Sigmoid colon (tissue), 4 donors: ENCODE data around the gene ANGEL2.

Source experiments
- CTCF ChIP-seq, 4 experiments: fragments of 450-650 bp in 3 of 4; fragments of 200-600 bp in 1 of 4; IDR thresholded peaks; one replicate each; pipeline ENCODE4 v1.5.1; 2016 to 2019; ENCODE audit warnings: antibody characterized with exemption in 4 of 4, mild to moderate bottlenecking in 3 of 4, moderate library complexity in 2 of 4
- POLR2A ChIP-seq, 2 donors: fragments of 450-650 bp; IDR thresholded peaks; one replicate each; pipeline ENCODE4 v1.6.1; 2016; ENCODE audit warnings: antibody characterized with exemption in 2 of 2, mild to moderate bottlenecking in 2 of 2, moderate library complexity in 2 of 2
- POLR2AphosphoS5 ChIP-seq, 4 donors: sonication (generic); formaldehyde crosslinking; IDR thresholded peaks; one replicate each; pipeline ENCODE4 v1.6.1; 2017; ENCODE audit warnings: antibody characterized with exemption in 4 of 4

DNA sequence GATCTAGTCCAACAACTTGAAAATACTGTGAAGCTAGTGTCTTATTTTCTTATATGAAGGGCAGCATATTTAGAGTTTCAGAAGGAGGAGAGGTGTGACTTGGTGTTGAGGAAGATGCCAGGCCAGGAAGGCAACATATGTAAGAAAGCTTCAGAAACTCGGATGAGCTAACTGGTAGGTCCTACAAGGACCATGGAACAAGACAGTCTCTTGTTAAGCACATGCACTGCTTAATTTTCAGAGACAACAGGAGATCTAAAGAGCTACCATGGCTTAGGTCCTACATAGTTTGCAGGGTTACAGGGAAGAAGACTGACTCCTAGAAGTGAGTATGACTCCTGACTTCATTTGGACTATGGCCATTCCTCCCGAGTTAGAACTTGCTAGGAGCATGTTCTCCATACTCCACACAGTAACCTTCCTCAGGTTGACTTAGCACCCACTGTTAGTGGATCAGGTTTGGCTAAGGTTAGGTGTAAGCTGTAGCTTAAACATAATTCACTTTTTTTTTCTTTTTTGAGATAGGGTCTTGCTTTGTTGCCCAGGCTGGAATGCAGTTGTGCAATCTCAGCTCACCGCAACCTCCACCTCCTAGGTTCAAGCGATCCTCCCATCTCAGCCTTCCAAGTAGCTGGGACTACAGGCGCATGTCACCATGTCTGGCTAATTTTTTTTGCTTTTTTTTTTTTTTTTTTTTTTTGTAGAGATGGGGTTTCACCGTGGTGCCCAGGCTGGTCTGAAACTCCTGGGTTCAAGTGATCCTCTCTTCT is 31.0 kb downstream of the ANGEL2 start:
- TF ChIP-seq POLR2A (IDR thresholded peaks at IDR 0.05) (no peak), POLR2AphosphoS5 (IDR thresholded peaks at IDR 0.05) (no peak), CTCF (IDR thresholded peaks at IDR 0.05) (no peak)
